Superior temporal gyrus (tissue), 1 donor: ENCODE measurements around the gene ATP6V0A1.
"Not testable (repeated sequence)": the region's sequence is repeated elsewhere in the genome, so short reads cannot be mapped to it uniquely, and the experiment has no call there.

ENCODE experiments used
- DNase-seq: peaks from one replicate; pipeline ENCODE4 v3.0.0-alpha.2; 2016; ENCODE audit errors: extremely low spot score

Gene ATP6V0A1

GRCh38 chr17:42476411-42476810 lies 17.7 kb downstream of the ATP6V0A1 start:
- DNase-seq = no peak

GRCh38 chr17:42477173-42477572 lies 18.5 kb downstream of the ATP6V0A1 start:
- DNase-seq = no peak

GRCh38 chr17:42477824-42478223 lies 19.1 kb downstream of the ATP6V0A1 start:
- DNase-seq = not testable (repeated sequence)

GRCh38 chr17:42484304-42484703 lies 25.6 kb downstream of the ATP6V0A1 start:
- DNase-seq = no peak

GRCh38 chr17:42485680-42486079 lies 27.0 kb downstream of the ATP6V0A1 start:
- DNase-seq = no peak

- no peak for DNase-seq
These were observed 29.4 kb downstream of the ATP6V0A1 start for GRCh38 chr17:42488032-42488431.

GRCh38 chr17:42493319-42493718 lies 34.6 kb downstream of the ATP6V0A1 start:
- DNase-seq = no peak

- no peak for DNase-seq
These were observed 36.0 kb downstream of the ATP6V0A1 start for GRCh38 chr17:42494673-42495072.

GRCh38 chr17:42498828-42499227 lies 40.1 kb downstream of the ATP6V0A1 start:
- DNase-seq = no peak

GRCh38 chr17:42502091-42502490 lies 43.4 kb downstream of the ATP6V0A1 start:
- DNase-seq = no peak

- no peak for DNase-seq
These were observed 44.2 kb downstream of the ATP6V0A1 start for GRCh38 chr17:42502926-42503325.

GRCh38 chr17:42507671-42508070 lies 49.0 kb downstream of the ATP6V0A1 start:
- DNase-seq = no peak

GRCh38 chr17:42508426-42509165 lies 49.9 kb downstream of the ATP6V0A1 start:
- DNase-seq = no peak

GRCh38 chr17:42509409-42509808 lies 50.7 kb downstream of the ATP6V0A1 start:
- no peak for DNase-seq

GRCh38 chr17:42509841-42510240 lies 51.2 kb downstream of the ATP6V0A1 start:
- no peak for DNase-seq

- DNase-seq = no peak
These were observed 53.6 kb downstream of the ATP6V0A1 start for GRCh38 chr17:42512246-42512645.

GRCh38 chr17:42512733-42513251 lies 54.1 kb downstream of the ATP6V0A1 start:
- DNase-seq = no peak

- DNase-seq = no peak
These were observed 55.0 kb downstream of the ATP6V0A1 start for GRCh38 chr17:42513686-42514085.

- DNase-seq = no peak
These were observed 55.6 kb downstream of the ATP6V0A1 start for GRCh38 chr17:42514279-42514678.

- no peak for DNase-seq
These were observed 56.2 kb downstream of the ATP6V0A1 start for GRCh38 chr17:42514867-42515266.

- DNase-seq = peak; percentile 85
These were observed 58.8 kb downstream of the ATP6V0A1 start for GRCh38 chr17:42517516-42517915.

- DNase-seq = peak; percentile 40
These were observed 59.5 kb downstream of the ATP6V0A1 start for GRCh38 chr17:42518046-42518754.
